Keratinocyte (primary cell): Measurements from ENCODE around the gene HK2. TPM values are rescaled to one million over a fixed set of nuclear protein-coding genes. Genes with fewer than 3 reads are reported as not detected.

Source experiments
- DNase-seq: peaks from one replicate; pipeline ENCODE4 v3.0.0-alpha.2; 2011; ENCODE audit warnings: low read depth, missing footprints, low spot score
- FAIRE-seq: peaks from 2 replicates; lab custom pipeline; 2011; peaks lifted over from hg19 to GRCh38; lab: Jason Lieb, UNC
- H2AFZ ChIP-seq: 2 replicates; pipeline ENCODE4 v1.6.0; 2012; ENCODE audit warnings: low read length, control low read depth, inconsistent platforms; ENCODE audit not compliant: control insufficient read depth
- H3K27ac ChIP-seq: 2 replicates; pipeline ENCODE4 v1.5.1; 2011; ENCODE audit warnings: low read length; ENCODE audit not compliant: control insufficient read depth, insufficient read depth
- H3K27me3 ChIP-seq: 3 replicates; pipeline ENCODE4 v1.6.0; 2011; ENCODE audit warnings: low read length; ENCODE audit not compliant: control insufficient read depth, insufficient read depth; ENCODE audit errors: extremely low read depth
- H3K36me3 ChIP-seq, 2 experiments: 2 replicates in 1 of 2; 3 replicates in 1 of 2; pipeline ENCODE4 v1.5.1; 2011; ENCODE audit warnings: low read length in 2 of 2, mild to moderate bottlenecking in 1 of 2; ENCODE audit not compliant: control insufficient read depth in 2 of 2, insufficient read depth in 2 of 2; ENCODE audit errors: extremely low read depth in 1 of 2
- H3K4me1 ChIP-seq: 3 replicates; pipeline ENCODE4 v1.5.1; 2011; ENCODE audit warnings: low read length; ENCODE audit not compliant: control insufficient read depth, insufficient read depth; ENCODE audit errors: extremely low read depth
- H3K4me2 ChIP-seq: 3 replicates; pipeline ENCODE4 v1.6.0; 2011; ENCODE audit warnings: low read depth, low read length; ENCODE audit not compliant: control insufficient read depth, insufficient read depth; ENCODE audit errors: extremely low read depth
- H3K4me3 ChIP-seq, 3 experiments: fragments of 200-600 bp in 1 of 3; sonication (generic) in 1 of 3; 2 replicates in 2 of 3; 3 replicates in 1 of 3; pipeline ENCODE4 v1.5.1; 2011 to 2016; ENCODE audit warnings: low read length in 3 of 3, mild to moderate bottlenecking in 3 of 3, control low read depth in 2 of 3, inconsistent platforms in 1 of 3, low read depth in 1 of 3, mixed read lengths in 1 of 3, mixed run types in 1 of 3, moderate library complexity in 1 of 3; ENCODE audit not compliant: control insufficient read depth in 2 of 3, insufficient read depth in 2 of 3; ENCODE audit errors: extremely low read depth in 1 of 3
- H3K79me2 ChIP-seq: 2 replicates; pipeline ENCODE4 v1.6.0; 2012; ENCODE audit warnings: low read length; ENCODE audit not compliant: control insufficient read depth, insufficient read depth
- H3K9ac ChIP-seq: 3 replicates; pipeline ENCODE4 v1.6.0; 2011; ENCODE audit warnings: low read length; ENCODE audit not compliant: control insufficient read depth, insufficient read depth; ENCODE audit errors: extremely low read depth
- H3K9me1 ChIP-seq: 3 replicates; pipeline ENCODE4 v1.6.0; 2011; ENCODE audit warnings: low read length; ENCODE audit not compliant: control insufficient read depth, insufficient read depth; ENCODE audit errors: extremely low read depth
- H3K9me3 ChIP-seq: 2 replicates; pipeline ENCODE4 v1.5.1; 2012; ENCODE audit warnings: low read depth, low read length; ENCODE audit not compliant: control insufficient read depth
- H4K20me1 ChIP-seq: 3 replicates; pipeline ENCODE4 v1.6.0; 2011; ENCODE audit warnings: low read length; ENCODE audit not compliant: control insufficient read depth, insufficient read depth; ENCODE audit errors: extremely low read depth
- EZH2 ChIP-seq: IDR thresholded peaks from one replicate; pipeline ENCODE4 v1.6.1; 2012; ENCODE audit warnings: inconsistent platforms, mild to moderate bottlenecking, low read length, moderate library complexity
- dilution Hi-C: fragments of 300-500 bp; cut with MboI; formaldehyde crosslinking; loops from one replicate; pipeline ENCODE4 v1.7.0; 2020; ENCODE audit warnings: low sequenced_read_pairs; ENCODE audit not compliant: extremely low pct_ligation_motif_present
- polyA plus RNA-seq, 5 experiments: library from polyadenylated mRNA; depleted of rRNA in 3 of 5; stranded (reverse) in 3 of 5; stranded (forward) in 1 of 5; unstranded in 1 of 5; fragments of >200 nt; gene quantifications; 1 replicate in 1 of 5; 2 replicates in 3 of 5; 3 replicates in 1 of 5; pipeline versions ENCODE4 v1.2.1 to v1.2.3, GENCODE V29; 2011 to 2012; ENCODE audit warnings: missing spikeins in 2 of 5, low read depth in 1 of 5, low replicate concordance in 1 of 5
- TF ChIP-seq, protein P1 (sequence below), 3 experiments: IDR thresholded peaks in 1 of 3; conservative IDR thresholded peaks in 1 of 3; optimal IDR thresholded peaks in 1 of 3; 2 replicates in 2 of 3; 3 replicates in 1 of 3; pipeline versions ENCODE3 to v1.5.1; 2011; ENCODE audit warnings: low read length in 3 of 3, mild to moderate bottlenecking in 3 of 3, moderate library complexity in 2 of 3, control low read depth in 1 of 3, inconsistent platforms in 1 of 3; ENCODE audit not compliant: insufficient read depth in 2 of 3; ENCODE audit errors: extremely low read depth in 1 of 3

HK2 gene
- polyA plus RNA-seq, 1 donor (not counting 4 experiments of a cell fraction or from before 2014, with no cell fraction given) = 27.1 TPM

DNA sequence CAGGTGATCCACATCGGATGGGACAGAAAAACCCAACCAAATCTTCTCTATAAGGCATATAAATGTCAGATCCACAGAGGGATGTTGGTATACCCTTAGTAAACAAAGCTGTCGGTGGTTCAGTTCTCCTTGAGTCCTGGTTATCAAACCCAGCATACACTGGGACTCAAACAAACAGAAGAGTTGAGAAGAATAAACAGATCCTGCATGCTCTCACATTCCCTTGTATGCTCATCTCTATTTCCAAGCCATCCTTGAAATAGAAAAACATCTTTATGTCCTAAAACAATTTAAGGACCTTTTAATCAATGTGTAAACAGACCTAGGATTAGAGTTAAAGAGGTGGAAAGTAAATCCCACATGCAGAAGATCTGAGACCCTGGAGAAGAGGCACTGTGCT, 19.8 kb upstream of the HK2 start:
- Histone ChIP-seq H3K36me3 (no peaks in the 10 kb centered on the region), H3K9ac (no peak overlapping the region), H3K9me3 (no peaks in the 10 kb centered on the region), H3K4me3 (no peak overlapping the region), H3K79me2 (no peaks in the 10 kb centered on the region), H3K4me1 (no peaks in the 10 kb centered on the region), H3K9me1 (no peaks in the 10 kb centered on the region), H3K27ac (no peak overlapping the region), H3K4me2 (no peak overlapping the region), H2AFZ (no peak overlapping the region), H3K27me3 (peaks cover 5% of the 10 kb centered on the region), H4K20me1 (no peaks in the 10 kb centered on the region)
- no peak for FAIRE-seq
- dilution Hi-C loops = no loop called here
- TF ChIP-seq, protein P1, sequence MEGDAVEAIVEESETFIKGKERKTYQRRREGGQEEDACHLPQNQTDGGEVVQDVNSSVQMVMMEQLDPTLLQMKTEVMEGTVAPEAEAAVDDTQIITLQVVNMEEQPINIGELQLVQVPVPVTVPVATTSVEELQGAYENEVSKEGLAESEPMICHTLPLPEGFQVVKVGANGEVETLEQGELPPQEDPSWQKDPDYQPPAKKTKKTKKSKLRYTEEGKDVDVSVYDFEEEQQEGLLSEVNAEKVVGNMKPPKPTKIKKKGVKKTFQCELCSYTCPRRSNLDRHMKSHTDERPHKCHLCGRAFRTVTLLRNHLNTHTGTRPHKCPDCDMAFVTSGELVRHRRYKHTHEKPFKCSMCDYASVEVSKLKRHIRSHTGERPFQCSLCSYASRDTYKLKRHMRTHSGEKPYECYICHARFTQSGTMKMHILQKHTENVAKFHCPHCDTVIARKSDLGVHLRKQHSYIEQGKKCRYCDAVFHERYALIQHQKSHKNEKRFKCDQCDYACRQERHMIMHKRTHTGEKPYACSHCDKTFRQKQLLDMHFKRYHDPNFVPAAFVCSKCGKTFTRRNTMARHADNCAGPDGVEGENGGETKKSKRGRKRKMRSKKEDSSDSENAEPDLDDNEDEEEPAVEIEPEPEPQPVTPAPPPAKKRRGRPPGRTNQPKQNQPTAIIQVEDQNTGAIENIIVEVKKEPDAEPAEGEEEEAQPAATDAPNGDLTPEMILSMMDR (optimal IDR thresholded peaks at IDR 0.05 in 1 of 3, IDR thresholded peaks at IDR 0.05 in 1 of 3, conservative IDR thresholded peaks at IDR 0.05 in 1 of 3; ENCODE audit: extremely low read depth in 1 of 3, insufficient read depth in 2 of 3, low read length in 3 of 3) = no peak
- TF ChIP-seq EZH2 = no peak
- DNase-seq = no peak

DNA sequence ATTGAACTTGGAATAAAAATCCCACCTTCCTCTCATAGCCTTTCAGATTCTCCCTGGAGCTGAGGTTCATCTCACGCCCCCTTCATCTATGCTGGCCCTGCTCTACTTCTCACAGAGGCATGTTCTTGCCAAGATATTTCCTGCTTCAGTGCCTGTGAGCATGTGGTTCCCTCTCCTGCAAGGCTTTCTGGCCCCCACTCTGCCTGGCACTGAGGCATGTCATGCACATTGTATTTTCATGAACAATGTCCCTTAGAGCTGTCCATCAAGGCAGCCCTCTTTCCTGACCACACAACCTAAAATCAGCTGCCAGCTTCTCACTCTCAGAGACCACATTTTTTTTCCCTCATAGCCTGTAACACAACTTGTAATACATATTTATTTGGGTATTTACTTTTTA, 18.0 kb upstream of the HK2 start:
- FAIRE-seq (no peak), DNase-seq (no peak)
- TF ChIP-seq, protein P1 (optimal IDR thresholded peaks at IDR 0.05 in 1 of 3, IDR thresholded peaks at IDR 0.05 in 1 of 3, conservative IDR thresholded peaks at IDR 0.05 in 1 of 3; ENCODE audit: extremely low read depth in 1 of 3, insufficient read depth in 2 of 3, low read length in 3 of 3) = no peak
- TF ChIP-seq EZH2 = no peak
- no peak overlapping the region for H2AFZ ChIP-seq
- no peak overlapping the region for H3K4me2 ChIP-seq
- H3K4me3 ChIP-seq = no peak overlapping the region
- no peaks in the 10 kb centered on the region for H3K36me3 ChIP-seq
- H3K27ac ChIP-seq = no peak overlapping the region
- no peaks in the 10 kb centered on the region for H3K9me3 ChIP-seq
- H3K9ac ChIP-seq = no peak overlapping the region
- no peaks in the 10 kb centered on the region for H4K20me1 ChIP-seq
- dilution Hi-C loops = no loop called here
- H3K4me1 ChIP-seq = no peaks in the 10 kb centered on the region
- H3K27me3 ChIP-seq = peaks cover 5% of the 10 kb centered on the region
- no peaks in the 10 kb centered on the region for H3K9me1 ChIP-seq
- no peaks in the 10 kb centered on the region for H3K79me2 ChIP-seq
